GM19240 (cell line): ENCODE data around the gene RASA2.
"Not testable (repeated sequence)": the region's sequence is repeated elsewhere in the genome, so short reads cannot be mapped to it uniquely, and the experiment has no call there.

Experiments used
- DNase-seq: peaks from one replicate; pipeline ENCODE4 v3.0.0; 2011; ENCODE audit warnings: low spot score; ENCODE audit not compliant: insufficient read length

RASA2 gene

GRCh38 chr3:141497589-141497988, 10.8 kb downstream of the RASA2 start:
- not testable (repeated sequence) for DNase-seq

- no peak for DNase-seq
These were observed 11.9 kb downstream of the RASA2 start for GRCh38 chr3:141498598-141499223.

GRCh38 chr3:141499284-141499683, 12.5 kb downstream of the RASA2 start:
- no peak for DNase-seq

GRCh38 chr3:141499965-141500364, 13.1 kb downstream of the RASA2 start:
- no peak for DNase-seq

- DNase-seq: no peak
These were observed 13.6 kb downstream of the RASA2 start for GRCh38 chr3:141500397-141500796.

GRCh38 chr3:141505166-141505565, 18.3 kb downstream of the RASA2 start:
- no peak for DNase-seq

GRCh38 chr3:141506071-141506470, 19.2 kb downstream of the RASA2 start:
- no peak for DNase-seq

GRCh38 chr3:141507392-141508066, 20.7 kb downstream of the RASA2 start:
- no peak for DNase-seq

GRCh38 chr3:141508067-141508436, 21.2 kb downstream of the RASA2 start:
- DNase-seq: no peak

- DNase-seq: no peak
These were observed 24.5 kb downstream of the RASA2 start for GRCh38 chr3:141511361-141511760.

GRCh38 chr3:141514382-141514781, 27.6 kb downstream of the RASA2 start:
- no peak for DNase-seq

GRCh38 chr3:141519587-141519986, 32.8 kb downstream of the RASA2 start:
- no peak for DNase-seq

GRCh38 chr3:141521781-141522180, 35.0 kb downstream of the RASA2 start:
- DNase-seq: no peak

GRCh38 chr3:141523615-141524375, 37.0 kb downstream of the RASA2 start:
- DNase-seq: no peak

- DNase-seq: no peak
These were observed 38.2 kb downstream of the RASA2 start for GRCh38 chr3:141524988-141525387.

GRCh38 chr3:141525814-141526213, 39.0 kb downstream of the RASA2 start:
- no peak for DNase-seq

- no peak for DNase-seq
These were observed 39.9 kb downstream of the RASA2 start for GRCh38 chr3:141526709-141527108.

- no peak for DNase-seq
These were observed 42.0 kb downstream of the RASA2 start for GRCh38 chr3:141528800-141529199.

- no peak for DNase-seq
These were observed 42.4 kb downstream of the RASA2 start for GRCh38 chr3:141529256-141529655.

GRCh38 chr3:141529717-141530414, 43.0 kb downstream of the RASA2 start:
- DNase-seq: no peak

- no peak for DNase-seq
These were observed 43.6 kb downstream of the RASA2 start for GRCh38 chr3:141530415-141530768.

GRCh38 chr3:141532609-141533008, 45.8 kb downstream of the RASA2 start:
- DNase-seq: no peak
